Muscle layer of duodenum (tissue), 2 donors: ENCODE data around the gene SPINK7.

Experiments used
- H3K27ac ChIP-seq: one replicate; pipeline ENCODE4 v1.7.0; 2013; ENCODE audit warnings: mild to moderate bottlenecking, low read length
- H3K27me3 ChIP-seq: one replicate; pipeline ENCODE4 v1.7.0; 2013; ENCODE audit warnings: low read depth, mild to moderate bottlenecking, control low read depth, low read length
- H3K36me3 ChIP-seq, 2 donors: one replicate each; pipeline ENCODE4 v1.7.0; 2013; ENCODE audit warnings: low read length in 2 of 2, control low read depth in 1 of 2, mild to moderate bottlenecking in 1 of 2; ENCODE audit not compliant: insufficient read depth in 2 of 2, control insufficient read depth in 1 of 2
- H3K4me1 ChIP-seq, 2 donors: one replicate each; pipeline ENCODE4 v1.7.0; 2013; ENCODE audit warnings: low read length in 2 of 2, mild to moderate bottlenecking in 2 of 2, control low read depth in 1 of 2, moderate library complexity in 1 of 2; ENCODE audit not compliant: insufficient read depth in 2 of 2, control insufficient read depth in 1 of 2
- H3K4me3 ChIP-seq, 2 donors: one replicate each; pipeline ENCODE4 v1.7.0; 2013; ENCODE audit warnings: low read length in 2 of 2, low read depth in 1 of 2, mild to moderate bottlenecking in 1 of 2
- H3K9me3 ChIP-seq, 2 donors: one replicate each; pipeline ENCODE4 v1.7.0; 2013; ENCODE audit warnings: low read length in 2 of 2, control low read depth in 1 of 2, mild to moderate bottlenecking in 1 of 2; ENCODE audit not compliant: control insufficient read depth in 1 of 2
- donor health status: healthy.

The SPINK7 gene

GRCh38 chr5:148352696-148353095 lies 40.5 kb downstream of the SPINK7 start:
- no peaks in the 10 kb centered on the region for H3K27me3 ChIP-seq
- H3K4me3 ChIP-seq = no peak overlapping the region

GRCh38 chr5:148353634-148354033 lies 41.4 kb downstream of the SPINK7 start:
- H3K4me1 ChIP-seq = no peaks in the 10 kb centered on the region
- H3K27ac ChIP-seq = no peak overlapping the region
- H3K27me3 ChIP-seq = no peaks in the 10 kb centered on the region
- no peaks in the 10 kb centered on the region for H3K9me3 ChIP-seq
- no peaks in the 10 kb centered on the region for H3K36me3 ChIP-seq
- H3K4me3 ChIP-seq = no peak overlapping the region

More at GRCh38 chr5:148352696-148353095, 40.5 kb downstream of the SPINK7 start:
- H3K4me1 ChIP-seq = no peaks in the 10 kb centered on the region
- no peak overlapping the region for H3K27ac ChIP-seq
- no peaks in the 10 kb centered on the region for H3K9me3 ChIP-seq
- H3K36me3 ChIP-seq = no peaks in the 10 kb centered on the region

GRCh38 chr5:148364343-148364742 lies 52.1 kb downstream of the SPINK7 start:
- no peaks in the 10 kb centered on the region for H3K36me3 ChIP-seq
- H3K4me3 ChIP-seq = no peak overlapping the region
- H3K27ac ChIP-seq = no peak overlapping the region
- H3K4me1 ChIP-seq = no peaks in the 10 kb centered on the region
- peaks cover 0 to 3% of the 10 kb centered on the region in 2 donors for H3K9me3 ChIP-seq
- no peaks in the 10 kb centered on the region for H3K27me3 ChIP-seq
